HG02763 (cell line): ENCODE measurements around the gene SLC34A1.

ENCODE experiments used
- ATAC-seq: cut with Tn5 transposase; IDR thresholded peaks from one replicate; pipeline ENCODE4 v1.9.1; 2021; ENCODE audit warnings: mild to moderate bottlenecking, moderate library complexity; ENCODE audit not compliant: unreplicated experiment

Gene SLC34A1

GRCh38 chr5:177385720-177386119 lies 1.5 kb downstream of the SLC34A1 start:
- ATAC-seq: no peak

GRCh38 chr5:177386542-177386941 lies 2.3 kb downstream of the SLC34A1 start:
- no peak for ATAC-seq

- ATAC-seq: no peak
These were observed 3.2 kb downstream of the SLC34A1 start for GRCh38 chr5:177387405-177387804.

GRCh38 chr5:177388521-177389052 lies 4.4 kb downstream of the SLC34A1 start:
- no peak for ATAC-seq

- ATAC-seq: peak; percentile 32
These were observed 5.3 kb downstream of the SLC34A1 start for GRCh38 chr5:177389241-177390169.

- ATAC-seq: peak; percentile 49
These were observed 6.4 kb downstream of the SLC34A1 start for GRCh38 chr5:177390363-177391300.

GRCh38 chr5:177392765-177393164 lies 8.5 kb downstream of the SLC34A1 start:
- ATAC-seq: no peak

- no peak for ATAC-seq
These were observed 9.1 kb downstream of the SLC34A1 start for GRCh38 chr5:177393206-177393765.

GRCh38 chr5:177393990-177394389 lies 9.8 kb downstream of the SLC34A1 start:
- ATAC-seq: no peak

- no peak for ATAC-seq
These were observed 11.8 kb downstream of the SLC34A1 start for GRCh38 chr5:177396078-177396477.

- no peak for ATAC-seq
These were observed 12.6 kb downstream of the SLC34A1 start for GRCh38 chr5:177396807-177397206.

GRCh38 chr5:177397875-177398390 lies 13.7 kb downstream of the SLC34A1 start:
- no peak for ATAC-seq

- no peak for ATAC-seq
These were observed 16.0 kb downstream of the SLC34A1 start, which contains the start of gene PFN3 for GRCh38 chr5:177399997-177400868. Gene PFN3, minus strand, starts transcription at chr5:177400661. Its CDS starts 85 bp downstream, at chr5:177400576.

- ATAC-seq: no peak
These were observed 18.2 kb downstream of the SLC34A1 start for GRCh38 chr5:177402271-177403043.

- peak; percentile 17 for ATAC-seq
These were observed 19.0 kb downstream of the SLC34A1 start for GRCh38 chr5:177403102-177403791.

- peak; percentile 71 for ATAC-seq
These were observed 19.8 kb downstream of the SLC34A1 start for GRCh38 chr5:177403792-177404640.

GRCh38 chr5:177404641-177405179 lies 20.5 kb downstream of the SLC34A1 start:
- ATAC-seq: no peak
